T-cell (primary cell): ENCODE results near the gene INPP5A. TPM values are rescaled to one million over a fixed set of nuclear protein-coding genes. Genes with fewer than 3 reads are reported as not detected.

Experiments
- ATAC-seq, 4 experiments: fragments of 200-7000 bp in 3 of 4; fragments of 150-1000 bp in 1 of 4; cut with Tn5 transposase; replicated peaks in 1 of 4; 1 replicate in 3 of 4; 2 replicates in 1 of 4; pipeline ENCODE4 v1.10.0; 2021; ENCODE audit warnings: moderate library complexity in 3 of 4, mild to moderate bottlenecking in 2 of 4, moderate number of reproducible peaks in 1 of 4
- CTCF ChIA-PET, 2 donors: fragments of 300-600 bp; sonication (Branson Sonifier 250); formaldehyde crosslinking; loops; one replicate each; lab custom pipeline; 2022; ENCODE audit warnings: antibody characterized with exemption in 2 of 2; lab: Charles Lee
- POLR2A ChIA-PET, 2 donors: fragments of 300-600 bp; sonication (Branson Sonifier 250); formaldehyde crosslinking; loops; one replicate each; lab custom pipeline; 2022; ENCODE audit warnings: antibody characterized with exemption in 2 of 2; lab: Charles Lee
- DNase-seq, 35 experiments: peaks; one replicate each; pipeline versions ENCODE4 v3.0.0 to v3.0.0-alpha.2; 2013 to 2023
- H3K27ac ChIP-seq: one replicate; pipeline ENCODE4 v1.5.1; 2013; ENCODE audit warnings: low read length
- H3K27me3 ChIP-seq, 2 experiments: replicated peaks in 1 of 2; 1 replicate in 1 of 2; 2 replicates in 1 of 2; pipeline versions ENCODE4 v1.6.1 to v1.7.0; 2013; ENCODE audit warnings: low read length in 1 of 2, mixed read lengths in 1 of 2; ENCODE audit not compliant: control insufficient read depth in 2 of 2, insufficient read depth in 2 of 2; ENCODE audit errors: extremely low read depth in 1 of 2
- H3K36me3 ChIP-seq, 2 donors: 1 replicate in 1 of 2; 2 replicates in 1 of 2; pipeline versions ENCODE4 v1.6.1 to v1.7.0; 2013; ENCODE audit warnings: low read length in 1 of 2; ENCODE audit not compliant: control insufficient read depth in 2 of 2, insufficient read depth in 1 of 2; ENCODE audit errors: extremely low read depth in 1 of 2
- H3K4me1 ChIP-seq, 2 experiments: 1 replicate in 1 of 2; 2 replicates in 1 of 2; pipeline versions ENCODE4 v1.6.1 to v1.7.0; 2013; ENCODE audit warnings: low read length in 2 of 2, mixed read lengths in 1 of 2; ENCODE audit not compliant: insufficient read depth in 2 of 2, control insufficient read depth in 1 of 2; ENCODE audit errors: extremely low read depth in 1 of 2
- H3K4me3 ChIP-seq, 2 donors: 1 replicate in 1 of 2; 2 replicates in 1 of 2; pipeline versions ENCODE4 v1.5.1 to v1.7.0; 2013; ENCODE audit warnings: mild to moderate bottlenecking in 2 of 2, low read length in 1 of 2, moderate library complexity in 1 of 2; ENCODE audit not compliant: control insufficient read depth in 1 of 2; ENCODE audit errors: extremely low read depth in 1 of 2
- H3K9me3 ChIP-seq: 2 replicates; pipeline ENCODE4 v1.7.0; 2013
- H3K27ac Mint-ChIP-seq, 2 donors: one replicate each; pipeline ENCODE4 v1.8.0; 2020 to 2021; ENCODE audit warnings: mild to moderate bottlenecking in 2 of 2, mixed read lengths in 2 of 2
- H3K27me3 Mint-ChIP-seq, 2 donors: one replicate each; pipeline ENCODE4 v1.8.0; 2021 to 2022; ENCODE audit warnings: mixed read lengths in 2 of 2
- H3K36me3 Mint-ChIP-seq: one replicate; pipeline ENCODE4 v1.8.0; 2021; ENCODE audit warnings: mixed read lengths
- H3K4me1 Mint-ChIP-seq, 3 donors: one replicate each; pipeline ENCODE4 v1.8.0; 2020 to 2022; ENCODE audit warnings: mixed read lengths in 3 of 3, mild to moderate bottlenecking in 1 of 3
- H3K4me3 Mint-ChIP-seq, 3 donors: one replicate each; pipeline ENCODE4 v1.8.0; 2020 to 2022; ENCODE audit warnings: mild to moderate bottlenecking in 3 of 3, mixed read lengths in 3 of 3, moderate library complexity in 3 of 3
- H3K9me3 Mint-ChIP-seq, 3 donors: one replicate each; pipeline ENCODE4 v1.8.0; 2020 to 2022; ENCODE audit warnings: mixed read lengths in 3 of 3
- WGBS: methylation state at CpG from one replicate; pipeline ENCODE4 v1.1.5; 2013; ENCODE audit warnings: missing lambda C conversion rate; ENCODE audit not compliant: insufficient coverage; 5-methylcytosine and 5-hydroxymethylcytosine counted together
- total RNA-seq, 35 experiments: library from RNA in 6 of 35; stranded (reverse) in 6 of 35; fragments of 120-200 nt in 1 of 35; gene quantifications; one replicate each; pipeline versions ENCODE4 v1.2.1 to v1.2.4 and lab custom pipeline; 2013 to 2026

The INPP5A gene
- total RNA-seq, 5 donors from 2014 or later (not counting 1 experiment from before 2014, with no cell fraction given), result 20.9 to 23.1 (median 22.9) TPM

DNA sequence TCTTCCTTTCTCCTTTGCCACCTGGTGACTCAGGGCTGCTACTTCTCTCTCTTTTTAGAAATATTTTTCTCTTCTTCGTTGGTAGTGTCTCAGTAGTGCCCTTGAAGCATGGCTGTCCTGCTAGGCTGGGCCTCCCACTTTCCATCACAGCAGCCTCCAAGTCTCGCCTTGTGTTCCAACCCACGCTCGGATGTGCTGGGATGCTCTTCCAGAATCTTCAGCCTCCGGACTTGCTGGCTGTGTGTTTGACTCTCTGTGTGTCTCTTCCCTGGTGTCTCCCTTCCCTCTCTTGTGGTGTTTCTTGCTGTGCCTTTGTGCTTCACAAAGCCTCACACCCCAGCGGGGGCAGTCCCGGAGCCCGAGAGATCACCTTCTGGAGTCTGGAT is 100.5 kb downstream of the INPP5A start:
- ATAC-seq (peak in 3 of 4 experiments; percentile 13 to 37 (median 26)), DNase-seq (peak in 1 of 35 experiments; percentile 9)
- Mint-ChIP-seq H3K27me3 (no peaks in the 10 kb centered on the region), H3K4me1 (peaks cover 39 to 41% (median 40%) of the 10 kb centered on the region in 3 donors), H3K4me3 (no peak overlapping the region), H3K27ac (no peak overlapping the region), H3K9me3 (no peaks in the 10 kb centered on the region), H3K36me3 (no peaks in the 10 kb centered on the region)
- Histone ChIP-seq H3K27me3 (peaks cover 0 to 3% of the 10 kb centered on the region in 2 experiments), H3K4me3 (no peak overlapping the region), H3K4me1 (peaks cover 0 to 5% of the 10 kb centered on the region in 2 experiments), H3K27ac (no peak overlapping the region), H3K36me3 (no peaks in the 10 kb centered on the region), H3K9me3 (no peaks in the 10 kb centered on the region)
- WGBS, result 90% methylated on average over 5 of the region's 8 CpGs
- ChIA-PET CTCF (interaction anchor here in 1 of 2 donors (0.6 to 1.3 kb wide), 2 partner anchors 178 to 181 kb away, joined by 3 read pairs; no protein-coding TSS in a partner anchor), POLR2A (no interaction called here)

DNA sequence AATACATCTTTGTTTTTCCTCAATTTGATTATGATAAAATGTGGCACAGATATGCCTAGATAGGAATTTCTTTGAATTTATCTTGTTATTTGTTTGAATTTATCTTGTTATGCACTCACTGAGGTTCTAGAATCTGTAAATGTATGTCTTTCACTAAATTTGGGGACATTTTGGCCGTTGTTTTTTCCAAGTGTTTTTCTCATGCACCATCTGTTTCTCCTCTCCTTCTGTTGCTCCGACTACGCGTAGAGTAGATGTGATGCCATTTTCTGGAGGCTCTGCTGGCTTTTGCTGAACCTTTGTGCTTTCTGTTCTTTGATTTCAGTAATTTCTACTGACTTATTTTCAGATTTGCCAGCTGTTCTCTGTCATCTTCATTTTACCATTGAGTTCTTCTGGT is 101.9 kb downstream of the INPP5A start:
- H3K27ac ChIP-seq, result no peak overlapping the region
- Mint-ChIP-seq H3K4me3 (no peak overlapping the region), H3K27me3 (no peaks in the 10 kb centered on the region), H3K27ac (no peak overlapping the region), H3K9me3 (no peaks in the 10 kb centered on the region), H3K36me3 (no peaks in the 10 kb centered on the region), H3K4me1 (peaks cover 26 to 29% (median 28%) of the 10 kb centered on the region in 3 donors)
- ChIA-PET CTCF (interaction anchor here in 1 of 2 donors (0.6 kb wide), 1 partner anchor 67 kb away, joined by 3 read pairs; no protein-coding TSS in a partner anchor), POLR2A (no interaction called here)
- peaks cover 0 to 5% of the 10 kb centered on the region in 2 experiments for H3K4me1 ChIP-seq
- no peak for DNase-seq
- ATAC-seq, result no peak
- no peak overlapping the region for H3K4me3 ChIP-seq
- H3K9me3 ChIP-seq, result no peaks in the 10 kb centered on the region
- H3K27me3 ChIP-seq, result peaks cover 0 to 3% of the 10 kb centered on the region in 2 experiments
- no peaks in the 10 kb centered on the region for H3K36me3 ChIP-seq
- WGBS, result 100% methylated on average over 2 of the region's 4 CpGs

DNA sequence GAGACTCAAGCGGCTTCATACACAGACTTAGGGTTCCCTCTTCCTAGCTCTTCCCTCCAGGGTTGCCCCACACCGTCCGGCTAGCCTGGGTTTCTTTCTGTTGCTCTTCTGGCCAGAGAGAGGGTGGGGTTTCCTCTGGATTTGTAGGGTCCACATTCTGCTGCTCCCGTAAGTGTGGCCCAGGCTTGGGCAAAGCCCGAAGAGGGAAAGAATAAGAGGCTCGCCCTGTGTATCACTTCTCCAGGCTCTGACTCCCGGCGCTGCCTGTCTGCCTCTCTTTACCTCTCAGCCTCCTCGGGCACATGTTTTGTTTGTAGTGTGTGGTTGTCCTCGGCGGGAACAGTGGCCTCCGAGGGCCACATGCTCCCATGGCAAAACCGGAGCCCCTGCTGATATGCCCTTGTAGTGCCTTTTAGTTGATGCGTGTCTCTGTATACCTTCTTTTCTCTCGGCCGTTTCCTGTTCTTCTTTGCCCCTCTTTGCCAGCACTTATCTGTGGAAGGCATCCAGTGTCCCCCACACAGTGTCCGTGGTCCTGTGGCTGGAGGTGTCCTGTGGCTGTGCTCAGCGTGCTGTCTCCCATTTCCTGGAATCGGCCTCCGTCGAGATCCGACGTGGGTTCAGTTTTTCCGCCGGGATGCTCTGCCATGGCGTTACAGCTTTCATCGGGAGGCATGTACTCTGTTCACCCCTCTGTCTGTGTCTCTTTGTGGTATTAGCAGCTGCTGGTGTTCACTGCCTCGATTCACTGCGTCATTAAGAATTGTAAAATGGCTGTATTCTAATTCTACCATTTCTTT is 102.9 kb downstream of the INPP5A start:
- CTCF ChIA-PET, result interaction anchor here in 1 of 2 donors (0.5 to 0.6 kb wide), 2 partner anchors 68 to 73 kb away, joined by 3 to 7 read pairs; no protein-coding TSS in a partner anchor

DNA sequence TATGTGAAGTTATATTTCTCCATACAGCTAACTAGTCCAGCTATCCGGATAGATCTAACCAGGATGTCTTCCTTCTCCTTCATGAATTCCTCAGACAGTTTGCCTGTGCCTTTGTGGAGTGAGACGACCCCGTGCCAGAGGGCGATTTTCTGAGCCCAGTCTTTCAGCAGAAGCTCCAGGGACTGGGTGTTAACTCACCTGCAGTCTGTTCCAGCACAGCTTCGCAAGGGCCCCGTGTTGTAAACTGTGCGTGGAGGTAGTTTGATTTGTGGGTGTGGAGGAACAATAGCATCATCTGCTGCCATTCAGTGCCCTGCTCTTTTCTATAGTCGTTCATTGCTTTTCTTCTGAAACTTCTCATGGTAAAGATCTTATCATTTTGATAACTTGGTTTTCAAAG is 103.8 kb downstream of the INPP5A start:
- Mint-ChIP-seq H3K4me1 (peaks cover 21 to 24% (median 22%) of the 10 kb centered on the region in 3 donors), H3K9me3 (no peaks in the 10 kb centered on the region), H3K36me3 (no peaks in the 10 kb centered on the region), H3K27ac (no peak overlapping the region), H3K4me3 (no peak overlapping the region), H3K27me3 (no peaks in the 10 kb centered on the region)
- CTCF ChIA-PET, result interaction anchor here in 1 of 2 donors (0.5 kb wide), 1 partner anchor 74 kb away, joined by 7 read pairs; no protein-coding TSS in a partner anchor
- Histone ChIP-seq H3K27me3 (peaks cover 0 to 3% of the 10 kb centered on the region in 2 experiments), H3K4me1 (peaks cover 0 to 5% of the 10 kb centered on the region in 2 experiments), H3K36me3 (no peaks in the 10 kb centered on the region), H3K9me3 (no peaks in the 10 kb centered on the region), H3K27ac (no peak overlapping the region), H3K4me3 (no peak overlapping the region)
- WGBS, result 87% methylated on average over 5 of the region's 8 CpGs
- POLR2A ChIA-PET, result no interaction called here
- ATAC-seq, result no peak
- DNase-seq, result no peak

More for the DNA sequence above, 102.9 kb downstream of the INPP5A start:
- WGBS, result 91% methylated on average over 16 of the region's 29 CpGs
- Histone ChIP-seq H3K36me3 (no peaks in the 10 kb centered on the region), H3K27me3 (peaks cover 0 to 3% of the 10 kb centered on the region in 2 experiments), H3K27ac (no peak overlapping the region), H3K4me1 (peaks cover 0 to 5% of the 10 kb centered on the region in 2 experiments), H3K9me3 (no peaks in the 10 kb centered on the region), H3K4me3 (no peak overlapping the region)
- peak overlapping the region in 1 of 2 donors; percentile 41 for H3K27ac Mint-ChIP-seq
- DNase-seq, result no peak
- POLR2A ChIA-PET, result no interaction called here
- no peak overlapping the region for H3K4me3 Mint-ChIP-seq
- peaks cover 21 to 24% (median 22%) of the 10 kb centered on the region in 3 donors for H3K4me1 Mint-ChIP-seq
- H3K36me3 Mint-ChIP-seq, result no peaks in the 10 kb centered on the region
- H3K9me3 Mint-ChIP-seq, result no peaks in the 10 kb centered on the region
- no peaks in the 10 kb centered on the region for H3K27me3 Mint-ChIP-seq
- no peak for ATAC-seq

DNA sequence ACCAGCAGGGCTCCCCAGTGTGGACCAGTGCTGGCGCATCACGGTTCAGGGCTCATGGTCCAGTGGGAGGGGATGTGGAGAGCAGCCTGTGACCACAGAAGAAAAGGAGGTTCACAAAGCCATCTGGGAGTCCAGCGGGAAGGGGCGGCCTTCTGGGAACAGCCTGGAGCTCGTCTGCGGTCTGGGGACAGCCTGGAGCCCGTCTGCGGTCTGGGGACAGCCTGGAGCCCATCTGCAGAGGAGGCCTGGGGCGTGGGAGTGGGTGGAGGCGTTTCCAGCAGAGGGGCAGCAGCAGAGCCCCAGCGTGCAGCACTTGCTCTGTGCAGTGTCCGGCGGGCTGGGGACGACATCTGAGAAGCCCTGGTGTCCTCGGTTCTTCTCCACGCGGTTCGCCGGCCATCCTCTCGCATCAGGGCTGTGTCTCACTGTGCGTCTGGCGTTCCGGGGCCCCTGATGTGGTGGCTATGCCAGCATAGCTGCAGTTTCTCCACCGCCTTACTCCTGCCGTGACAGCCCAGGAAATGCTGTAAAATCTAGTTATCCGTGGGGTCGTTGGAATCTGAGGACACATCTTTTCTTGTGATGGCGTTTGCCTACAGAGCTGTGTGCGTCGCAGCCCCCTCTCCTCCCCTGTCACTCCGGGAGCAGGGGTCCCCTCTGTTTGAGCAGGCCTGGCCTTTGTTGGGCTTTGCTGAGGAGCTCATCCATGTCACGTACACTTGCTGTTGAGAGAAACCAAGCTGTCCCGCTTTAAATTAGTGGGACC is 104.6 kb downstream of the INPP5A start:
- no peak overlapping the region for H3K27ac ChIP-seq
- no peak for DNase-seq
- ChIA-PET CTCF (no interaction called here), POLR2A (no interaction called here)
- peaks cover 0 to 3% of the 10 kb centered on the region in 2 experiments for H3K27me3 ChIP-seq
- Mint-ChIP-seq H3K27me3 (no peaks in the 10 kb centered on the region), H3K9me3 (no peaks in the 10 kb centered on the region), H3K4me1 (peaks cover 19 to 23% (median 20%) of the 10 kb centered on the region in 3 donors), H3K27ac (no peak overlapping the region), H3K36me3 (peaks cover under 1% of the 10 kb centered on the region), H3K4me3 (no peak overlapping the region)
- ATAC-seq, result no peak
- no peaks in the 10 kb centered on the region for H3K9me3 ChIP-seq
- peaks cover 0 to 5% of the 10 kb centered on the region in 2 experiments for H3K4me1 ChIP-seq
- no peak overlapping the region for H3K4me3 ChIP-seq
- WGBS, result 94% methylated on average over 33 of the region's 33 CpGs
- H3K36me3 ChIP-seq, result no peaks in the 10 kb centered on the region

DNA sequence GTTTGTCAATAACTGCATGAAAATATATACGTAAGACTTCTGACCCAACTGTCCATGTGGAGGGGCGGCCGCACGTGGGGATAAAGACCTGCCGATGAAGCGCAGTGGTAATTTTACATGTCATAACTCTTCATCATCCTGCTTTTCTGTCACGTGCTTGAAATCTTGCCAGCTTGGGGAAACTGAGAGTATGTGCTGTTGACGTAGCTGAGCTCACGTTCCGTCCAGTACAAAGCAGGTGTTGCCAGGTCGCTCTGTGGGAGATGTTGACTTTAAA is 105.1 kb downstream of the INPP5A start:
- Mint-ChIP-seq H3K9me3 (no peaks in the 10 kb centered on the region), H3K4me1 (peaks cover 14 to 19% (median 14%) of the 10 kb centered on the region in 3 donors), H3K27me3 (no peaks in the 10 kb centered on the region), H3K4me3 (no peak overlapping the region), H3K36me3 (peaks cover 4% of the 10 kb centered on the region), H3K27ac (no peak overlapping the region)
- WGBS, result no CpG with 5 or more reads among the region's 11 CpGs
- Histone ChIP-seq H3K36me3 (no peaks in the 10 kb centered on the region), H3K4me1 (peaks cover 0 to 1% of the 10 kb centered on the region in 2 experiments), H3K4me3 (no peak overlapping the region), H3K27ac (no peak overlapping the region), H3K9me3 (no peaks in the 10 kb centered on the region), H3K27me3 (peaks cover 0 to 3% of the 10 kb centered on the region in 2 experiments)
- DNase-seq (no peak), ATAC-seq (no peak)
- ChIA-PET POLR2A (no interaction called here), CTCF (no interaction called here)
